Lower leg skin (tissue), 3 donors: ENCODE data around the gene PNPLA8.

Experiments
- CTCF ChIP-seq, 3 donors: fragments of 450-650 bp; IDR thresholded peaks; one replicate each; pipeline ENCODE4 v1.5.1; 2016; ENCODE audit warnings: antibody characterized with exemption in 3 of 3, mild to moderate bottlenecking in 3 of 3, moderate library complexity in 2 of 3
- POLR2A ChIP-seq, 2 donors: fragments of 450-650 bp; IDR thresholded peaks; one replicate each; pipeline ENCODE4 v1.6.1; 2016 to 2017; ENCODE audit warnings: antibody characterized with exemption in 2 of 2, mild to moderate bottlenecking in 1 of 2, moderate library complexity in 1 of 2

- TF ChIP-seq CTCF (IDR thresholded peaks at IDR 0.05) (no peak), POLR2A (IDR thresholded peaks at IDR 0.05) (no peak)
These were observed 62.3 kb downstream of the PNPLA8 start for GRCh38 chr7:108463613-108464012.
